NCI-H226 (cell line): ENCODE measurements around the gene MRTFA.
A peak's percentile ranks its signal among the peaks of the same experiment; 100 is the strongest.
"Not testable (repeated sequence)": the region's sequence is repeated elsewhere in the genome, so short reads cannot be mapped to it uniquely, and the experiment has no call there.

Experiments
- DNase-seq: peaks from one replicate; pipeline ENCODE4 v3.0.0-alpha.2; 2015

MRTFA gene

GRCh38 chr22:40636380-40637182, at the start of gene MRTFA:
Gene MRTFA, minus strand, starts transcription at chr22:40636719.
- DNase-seq = peak; percentile 94

DNA sequence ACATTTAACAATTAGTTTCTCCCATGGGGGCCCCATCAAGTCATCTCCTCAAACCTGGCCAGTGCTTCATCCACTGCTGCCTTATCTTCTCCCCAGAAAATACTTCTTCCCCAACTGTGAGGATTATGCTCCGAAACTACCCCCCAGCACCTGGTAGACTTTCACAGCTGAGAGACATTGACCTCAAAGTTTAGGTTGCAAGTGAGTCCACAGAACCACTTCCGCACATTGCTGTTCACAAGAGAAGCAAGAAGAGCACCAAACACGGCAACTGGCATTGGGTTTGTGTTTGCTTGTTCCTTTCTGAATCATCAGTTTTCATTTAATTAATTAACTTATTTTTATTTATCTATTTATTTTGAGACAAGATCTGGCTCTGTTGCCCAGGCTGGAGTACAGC, 48.9 kb upstream of the MRTFA start:
- DNase-seq = no peak

- no peak for DNase-seq
These were observed 48.2 kb upstream of the MRTFA start for GRCh38 chr22:40684728-40685127.

DNA sequence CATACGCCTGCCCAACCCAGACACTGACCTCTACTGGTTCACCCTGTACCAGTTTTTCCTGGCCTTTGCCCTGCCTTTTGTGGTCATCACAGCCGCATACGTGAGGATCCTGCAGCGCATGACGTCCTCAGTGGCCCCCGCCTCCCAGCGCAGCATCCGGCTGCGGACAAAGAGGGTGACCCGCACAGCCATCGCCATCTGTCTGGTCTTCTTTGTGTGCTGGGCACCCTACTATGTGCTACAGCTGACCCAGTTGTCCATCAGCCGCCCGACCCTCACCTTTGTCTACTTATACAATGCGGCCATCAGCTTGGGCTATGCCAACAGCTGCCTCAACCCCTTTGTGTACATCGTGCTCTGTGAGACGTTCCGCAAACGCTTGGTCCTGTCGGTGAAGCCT, 44.9 kb upstream of the MRTFA start:
- DNase-seq = no peak

GRCh38 chr22:40680819-40681183, 44.3 kb upstream of the MRTFA start:
- no peak for DNase-seq

DNA sequence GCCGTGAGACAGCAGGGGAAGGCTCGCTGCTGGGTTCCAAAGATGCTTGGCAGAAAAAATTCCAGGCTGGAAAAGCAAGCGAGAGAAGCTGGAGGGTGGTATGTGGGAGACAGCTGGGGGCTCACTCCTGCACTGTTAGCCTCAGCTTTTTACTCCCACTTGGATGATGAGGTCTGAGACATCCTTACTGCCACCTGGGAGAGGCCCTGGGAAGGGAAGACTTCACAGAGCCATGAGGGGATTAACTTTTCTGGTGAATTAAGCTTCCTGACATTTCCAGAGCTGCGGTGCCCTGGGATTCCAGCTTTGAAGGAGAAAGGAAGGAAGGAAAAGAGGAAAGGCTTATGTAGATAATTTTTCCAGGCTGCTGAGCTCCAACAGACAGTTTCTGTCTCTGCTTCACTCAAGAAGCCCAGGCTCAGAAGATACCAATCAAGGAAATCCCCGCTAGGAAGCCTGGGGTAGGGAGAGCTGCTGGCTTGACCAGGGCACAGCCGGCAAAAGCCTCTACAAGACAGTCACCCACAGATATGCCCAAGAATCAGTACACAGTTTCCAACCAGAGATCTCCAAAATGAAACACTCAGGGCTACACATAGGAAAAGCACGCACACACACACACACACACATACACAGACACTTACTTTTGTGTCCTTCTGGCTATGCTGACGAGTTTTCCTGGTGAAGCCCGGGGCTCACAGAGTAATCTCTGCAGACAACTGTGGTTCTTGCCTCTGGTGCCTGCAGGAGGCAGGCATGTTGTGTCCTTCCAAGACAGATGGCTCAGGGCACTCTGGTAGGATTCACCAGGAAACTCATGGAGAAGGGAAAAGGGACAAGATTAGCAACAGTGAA, 43.7 kb upstream of the MRTFA start:
- no peak for DNase-seq

- DNase-seq = no peak
These were observed 42.9 kb upstream of the MRTFA start, which contains the start of gene MCHR1 for GRCh38 chr22:40679249-40679963. Gene MCHR1, plus strand, starts transcription at chr22:40679484. Its CDS starts 169 bp downstream, at chr22:40679653.

- no peak for DNase-seq
These were observed 42.2 kb upstream of the MRTFA start for GRCh38 chr22:40678493-40679248.

DNA sequence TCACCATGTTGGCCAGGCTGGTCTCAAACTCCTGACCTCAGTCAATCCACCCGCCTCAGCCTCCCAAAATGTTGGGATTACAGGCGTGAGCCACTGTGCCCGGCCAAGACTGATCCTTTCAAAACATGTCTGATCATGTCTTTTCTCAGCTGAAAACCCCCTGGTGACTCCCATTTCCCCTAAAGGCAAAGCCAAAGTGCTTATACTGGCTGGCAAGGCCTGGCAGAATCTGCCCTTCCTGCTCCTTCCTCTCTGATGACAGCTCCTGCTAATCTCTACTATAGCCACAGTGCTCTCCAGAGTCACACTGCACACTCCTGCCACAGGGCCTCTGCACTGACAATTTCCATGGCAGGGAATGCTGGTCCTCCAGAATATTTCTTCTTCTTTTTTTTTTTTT, 40.1 kb upstream of the MRTFA start:
- DNase-seq = no peak

DNA sequence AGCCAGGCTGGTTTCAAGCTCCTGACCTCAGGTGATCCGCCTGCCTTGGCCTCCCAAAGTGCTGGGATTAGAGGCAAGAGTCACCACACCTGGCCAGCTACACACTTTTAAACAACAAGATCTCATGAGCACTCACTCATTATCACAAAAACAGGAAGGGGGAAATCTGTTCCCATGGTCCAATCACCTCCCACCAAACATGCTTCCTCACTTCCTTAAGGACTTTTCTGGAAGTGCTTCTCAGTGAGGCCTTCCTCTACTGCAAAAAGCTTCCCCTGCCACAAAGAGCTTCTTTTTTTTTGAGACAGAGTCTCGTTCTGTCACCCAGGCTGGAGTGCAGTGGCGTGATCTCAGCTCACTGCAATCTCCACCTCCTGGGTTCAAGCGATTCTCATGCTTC, 39.6 kb upstream of the MRTFA start:
- DNase-seq = not testable (repeated sequence)

DNA sequence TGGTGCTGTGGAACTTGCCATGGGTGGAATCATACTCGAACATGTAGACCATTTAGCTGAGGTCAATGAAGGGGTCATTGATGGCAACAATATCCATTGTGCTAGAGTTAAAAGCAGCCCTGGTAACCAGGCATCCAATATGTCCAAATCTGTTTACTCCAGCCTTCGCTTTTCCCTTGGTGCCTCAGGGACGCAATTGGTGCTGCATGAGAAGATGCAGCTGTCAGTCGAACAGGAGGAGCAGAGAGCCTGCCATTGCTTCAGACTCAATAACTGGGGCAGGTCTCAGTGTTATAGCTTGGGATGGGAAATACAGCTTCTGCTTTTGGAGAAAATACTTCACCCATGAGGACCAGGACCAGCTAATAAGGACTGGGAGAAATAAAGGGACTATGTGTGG, 37.8 kb upstream of the MRTFA start:
- no peak for DNase-seq

DNA sequence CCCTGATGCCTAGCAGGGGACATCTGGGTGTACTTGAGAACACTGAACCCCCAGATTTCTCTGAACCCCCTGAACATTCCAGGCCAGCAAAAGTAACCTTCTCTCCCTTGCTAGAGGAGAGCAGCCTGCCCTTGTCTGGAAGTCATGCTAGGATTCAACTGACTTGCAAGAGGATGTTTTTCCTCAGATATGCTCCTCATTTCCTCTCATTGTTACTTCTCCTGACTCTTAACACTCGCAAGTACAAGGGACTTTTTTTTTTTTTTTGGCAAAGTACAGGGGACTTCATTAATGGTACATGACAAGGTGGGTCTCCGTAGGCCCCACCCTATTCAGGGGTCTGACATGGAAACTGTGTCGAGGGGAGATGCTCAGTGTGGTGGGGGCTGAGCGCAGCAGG, 36.5 kb upstream of the MRTFA start:
- DNase-seq = no peak

DNA sequence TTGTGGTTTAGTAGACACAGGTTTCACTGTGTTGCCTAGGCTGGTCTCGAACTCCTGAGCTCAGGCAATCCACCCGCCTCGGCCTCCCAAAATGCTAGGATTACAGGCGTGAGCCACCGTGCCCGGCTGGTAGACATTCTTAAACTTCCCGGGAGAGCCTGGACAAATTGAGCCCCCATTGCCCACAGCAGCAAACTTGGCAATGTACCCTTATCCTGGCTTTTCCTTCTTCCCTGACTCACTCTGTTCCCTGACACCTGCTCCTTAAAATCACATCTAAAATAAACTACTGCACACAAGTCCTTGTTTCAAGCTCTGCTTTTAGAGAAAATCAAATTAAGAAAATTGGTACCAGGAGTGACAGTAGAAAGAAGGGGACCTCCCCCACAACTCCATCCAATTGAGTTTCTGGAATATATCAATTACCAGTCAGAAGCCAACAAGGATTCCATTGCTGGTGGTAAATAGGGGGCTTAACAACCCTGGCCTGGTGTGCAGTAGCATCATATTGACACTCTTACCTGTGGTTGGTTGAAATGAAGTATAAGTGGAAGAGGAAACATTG, 35.4 kb upstream of the MRTFA start:
- DNase-seq = no peak

- no peak for DNase-seq
These were observed 34.9 kb upstream of the MRTFA start for GRCh38 chr22:40671369-40671768.

DNA sequence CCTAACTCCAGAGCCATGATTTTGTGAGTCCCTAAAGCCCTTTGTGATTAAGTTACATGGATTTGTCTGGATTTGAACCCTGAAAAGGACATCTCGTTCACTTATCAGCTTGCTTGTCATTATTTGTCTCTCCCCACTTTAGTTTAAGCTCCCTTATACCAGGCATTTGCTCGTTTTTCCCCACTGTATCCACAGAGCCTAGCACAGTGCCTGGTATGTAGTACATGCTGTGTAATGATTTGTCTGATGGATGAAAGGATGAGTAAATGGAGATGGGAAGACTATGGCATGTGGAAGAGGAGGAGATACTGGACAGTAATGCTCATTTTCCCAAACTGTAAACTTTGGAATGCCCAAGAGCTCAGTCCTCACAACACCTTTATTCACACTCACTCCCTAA, 33.5 kb upstream of the MRTFA start:
- DNase-seq = no peak

GRCh38 chr22:40668611-40669411, 32.3 kb upstream of the MRTFA start:
- DNase-seq = peak; percentile 76

DNA sequence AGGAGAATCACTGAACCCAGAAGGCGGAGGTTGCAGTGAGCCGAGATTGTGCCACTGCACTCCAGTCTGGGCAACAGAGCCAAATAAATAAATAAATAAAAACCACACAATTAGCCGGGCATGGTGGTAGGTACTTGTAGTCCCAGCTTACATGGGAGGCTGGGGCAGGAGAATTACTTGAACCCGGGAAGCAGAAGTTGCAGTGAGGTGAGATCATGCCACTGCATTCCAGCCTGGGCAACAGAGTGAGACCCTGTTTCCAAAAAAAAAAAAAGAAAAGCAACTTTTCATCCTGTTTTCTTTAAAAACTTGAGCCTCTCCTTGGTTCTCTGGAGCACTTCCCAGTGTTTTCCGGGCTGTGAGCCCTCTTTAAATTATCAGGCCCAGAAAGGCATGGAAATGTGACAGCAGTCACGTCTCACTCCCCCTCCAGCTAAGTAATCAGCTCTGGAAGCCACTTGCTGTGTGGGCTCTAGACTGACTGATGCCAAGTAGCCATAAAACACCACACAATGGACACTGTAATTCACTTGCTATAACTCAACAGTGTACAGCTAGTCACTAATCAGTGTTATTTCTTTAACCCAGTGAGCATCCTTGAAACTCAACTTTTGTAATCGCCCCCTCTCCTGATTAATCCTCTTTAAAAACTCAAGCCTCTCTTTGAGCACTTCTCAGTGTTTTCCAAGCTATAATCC, 29.8 kb upstream of the MRTFA start:
- no peak for DNase-seq

DNA sequence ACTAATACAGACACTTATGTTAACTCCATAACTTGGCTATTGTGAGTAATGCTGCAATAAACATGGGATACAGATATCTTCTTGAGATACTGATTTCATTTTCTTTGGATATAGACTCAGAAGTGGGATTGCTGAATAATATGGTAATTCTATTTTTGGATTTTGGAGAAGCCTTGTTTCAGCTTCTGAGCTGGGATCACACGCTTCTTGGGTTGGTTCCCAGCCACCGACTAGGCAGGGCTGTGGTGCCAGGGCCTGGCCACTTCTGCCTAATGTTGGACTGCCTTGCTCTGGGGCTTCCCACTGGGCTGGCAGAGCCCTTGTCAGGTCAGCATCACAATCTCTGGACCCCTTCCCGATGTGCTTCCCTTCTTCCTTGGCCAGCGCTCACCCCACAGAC, 28.8 kb upstream of the MRTFA start:
- DNase-seq = no peak

DNA sequence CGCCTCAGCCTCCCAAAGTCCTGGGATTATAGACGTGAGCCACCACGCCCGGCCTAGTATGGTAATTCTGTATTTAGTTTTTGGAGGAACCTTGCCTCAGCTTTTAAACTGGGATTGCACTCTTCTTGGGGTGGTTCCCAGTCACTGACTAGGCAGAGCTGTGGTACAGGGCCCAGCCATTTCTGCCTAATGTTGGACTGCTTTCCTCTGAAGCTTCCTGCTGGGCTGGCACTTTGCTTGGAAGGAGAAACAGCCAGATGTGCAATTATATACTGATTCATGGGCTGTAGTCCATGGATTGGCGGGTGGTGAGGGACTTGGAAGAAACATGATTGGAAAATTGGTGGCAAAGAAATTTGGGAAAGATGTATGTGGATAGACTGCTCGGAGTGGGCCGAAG, 25.2 kb upstream of the MRTFA start:
- DNase-seq = no peak

- DNase-seq = no peak
These were observed 24.2 kb upstream of the MRTFA start for GRCh38 chr22:40660730-40661129.

- no peak for DNase-seq
These were observed 22.6 kb upstream of the MRTFA start for GRCh38 chr22:40659166-40659565.
